Dedifferentiated amniotic fluid mesenchymal stem cell (primary cell): ENCODE measurements around the gene MACROD1.

ENCODE experiments used
- DNase-seq: peaks from one replicate; pipeline ENCODE4 v3.0.0-alpha.2; 2016; ENCODE audit errors: extremely low spot score

MACROD1 gene

DNA sequence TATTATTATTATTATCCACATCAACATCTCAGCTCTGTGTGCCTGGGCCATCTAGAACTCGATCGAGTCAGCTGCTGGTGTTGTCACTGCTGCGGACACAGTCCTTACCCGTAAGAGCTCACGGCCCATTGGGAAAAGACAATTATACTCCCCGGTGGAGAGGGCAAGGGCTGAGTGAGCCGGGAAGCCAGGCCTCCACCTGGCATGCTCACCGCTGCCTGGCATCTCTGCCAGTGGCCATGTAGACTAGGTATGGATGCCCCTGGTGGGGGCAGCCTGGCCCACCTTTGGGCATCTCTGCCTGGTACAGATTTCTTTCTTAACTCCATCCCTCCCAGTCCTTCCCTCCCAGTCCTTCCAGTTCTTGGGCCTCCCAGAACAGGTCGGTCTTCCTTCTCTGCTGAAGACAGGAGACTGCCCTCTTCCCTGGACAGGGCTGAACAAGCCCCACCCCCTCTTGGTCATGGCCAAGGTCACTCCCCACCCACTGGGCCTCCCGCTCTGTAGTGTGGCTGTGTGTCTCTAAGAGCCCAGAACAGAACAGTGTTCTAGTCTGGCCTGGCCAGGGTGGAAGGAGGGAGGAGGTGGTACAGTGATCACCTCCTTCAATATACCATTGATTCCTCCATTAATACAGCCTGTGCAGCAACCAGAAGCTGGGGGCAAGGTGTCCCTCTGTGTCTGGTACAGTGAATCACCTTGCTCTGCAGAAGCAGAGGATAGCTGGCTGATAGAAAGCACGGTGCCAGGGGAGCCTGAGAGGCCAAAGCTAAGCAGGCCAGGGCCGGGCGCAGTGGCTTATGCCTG is 72.5 kb downstream of the MACROD1 start:
- no peak for DNase-seq

DNA sequence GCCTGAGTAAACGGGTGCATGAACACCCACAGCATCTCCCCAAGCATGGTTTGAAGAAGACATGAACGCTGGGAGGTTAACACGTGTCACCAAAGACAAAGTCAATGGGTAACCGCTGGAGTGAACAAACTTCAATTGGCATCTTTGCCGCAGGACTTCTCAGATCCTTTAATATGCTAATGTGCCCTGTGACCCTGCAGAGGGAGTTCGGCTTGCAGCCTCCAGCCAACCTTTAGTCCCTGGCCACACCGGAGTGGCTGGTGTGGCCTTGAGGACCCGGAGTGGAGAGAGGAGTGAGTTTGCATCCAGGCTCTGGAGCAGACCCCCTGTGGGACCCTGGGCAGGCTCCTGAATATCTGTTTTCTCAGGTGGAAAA is 73.2 kb downstream of the MACROD1 start:
- no peak for DNase-seq

DNA sequence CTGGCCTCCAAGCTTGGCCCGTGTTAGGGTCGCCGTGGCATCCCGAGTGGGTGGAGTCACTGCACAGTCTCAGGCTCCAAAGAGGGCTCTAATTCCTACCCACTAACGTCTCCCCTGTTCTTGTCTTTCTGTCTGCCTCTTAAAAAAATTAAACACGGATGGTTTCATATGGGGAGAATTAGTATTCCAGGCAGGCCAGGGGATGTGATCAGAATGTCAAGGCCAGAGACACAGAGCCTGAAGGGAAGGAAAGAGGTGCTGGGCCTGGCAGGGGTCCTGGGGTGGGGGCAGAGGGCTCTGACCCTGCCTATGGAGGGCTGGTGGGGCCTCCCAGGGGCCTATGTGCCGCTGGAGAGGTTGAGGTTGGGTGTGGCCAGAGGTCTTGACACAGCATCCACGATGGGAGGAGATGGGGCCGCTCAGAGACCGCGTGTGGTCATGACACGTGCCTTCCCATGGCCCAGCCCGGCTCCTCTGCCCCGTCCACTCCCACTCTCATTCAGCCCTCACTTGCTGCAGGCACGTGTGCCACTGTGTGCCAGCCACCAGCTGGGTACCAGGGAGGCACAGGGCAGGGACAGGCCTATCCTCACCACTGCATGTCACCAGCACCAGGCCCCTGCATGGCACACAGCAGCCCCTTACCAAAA is 73.7 kb downstream of the MACROD1 start:
- no peak for DNase-seq

DNA sequence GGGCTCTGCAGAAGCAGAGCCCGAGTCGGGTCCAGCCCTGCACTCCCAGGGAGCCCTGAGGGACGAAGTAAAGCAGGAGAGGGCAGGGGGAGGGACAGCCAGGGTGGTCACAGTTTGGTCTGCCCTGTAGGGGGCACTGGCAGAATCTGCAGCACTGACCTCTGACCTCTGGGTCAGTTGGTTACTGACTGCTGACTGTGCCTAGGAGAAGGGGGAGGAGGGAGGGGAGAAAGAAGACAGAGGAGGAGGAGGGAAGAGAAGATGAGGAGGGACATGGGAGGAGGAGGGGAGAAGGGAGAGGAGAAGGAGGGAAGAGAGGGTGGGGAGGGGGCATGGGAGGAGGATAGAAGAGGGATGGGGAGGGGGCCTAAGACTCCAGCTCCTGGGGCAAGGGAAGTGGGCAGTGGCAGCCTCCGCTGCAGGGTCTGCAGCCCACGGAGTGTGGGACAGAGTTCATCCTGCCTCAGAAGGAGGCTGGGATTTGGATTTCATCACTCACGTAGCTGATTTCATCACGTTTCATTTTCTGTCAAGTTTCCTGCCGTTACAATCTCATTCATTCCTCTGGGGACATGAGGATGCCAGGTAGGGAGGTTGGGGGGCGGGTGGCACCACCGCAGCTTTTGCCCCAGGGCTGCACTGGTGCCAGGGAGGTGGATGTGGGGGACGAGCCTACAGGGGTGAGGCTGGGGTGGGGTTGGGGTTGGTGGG is 75.0 kb downstream of the MACROD1 start:
- no peak for DNase-seq

DNA sequence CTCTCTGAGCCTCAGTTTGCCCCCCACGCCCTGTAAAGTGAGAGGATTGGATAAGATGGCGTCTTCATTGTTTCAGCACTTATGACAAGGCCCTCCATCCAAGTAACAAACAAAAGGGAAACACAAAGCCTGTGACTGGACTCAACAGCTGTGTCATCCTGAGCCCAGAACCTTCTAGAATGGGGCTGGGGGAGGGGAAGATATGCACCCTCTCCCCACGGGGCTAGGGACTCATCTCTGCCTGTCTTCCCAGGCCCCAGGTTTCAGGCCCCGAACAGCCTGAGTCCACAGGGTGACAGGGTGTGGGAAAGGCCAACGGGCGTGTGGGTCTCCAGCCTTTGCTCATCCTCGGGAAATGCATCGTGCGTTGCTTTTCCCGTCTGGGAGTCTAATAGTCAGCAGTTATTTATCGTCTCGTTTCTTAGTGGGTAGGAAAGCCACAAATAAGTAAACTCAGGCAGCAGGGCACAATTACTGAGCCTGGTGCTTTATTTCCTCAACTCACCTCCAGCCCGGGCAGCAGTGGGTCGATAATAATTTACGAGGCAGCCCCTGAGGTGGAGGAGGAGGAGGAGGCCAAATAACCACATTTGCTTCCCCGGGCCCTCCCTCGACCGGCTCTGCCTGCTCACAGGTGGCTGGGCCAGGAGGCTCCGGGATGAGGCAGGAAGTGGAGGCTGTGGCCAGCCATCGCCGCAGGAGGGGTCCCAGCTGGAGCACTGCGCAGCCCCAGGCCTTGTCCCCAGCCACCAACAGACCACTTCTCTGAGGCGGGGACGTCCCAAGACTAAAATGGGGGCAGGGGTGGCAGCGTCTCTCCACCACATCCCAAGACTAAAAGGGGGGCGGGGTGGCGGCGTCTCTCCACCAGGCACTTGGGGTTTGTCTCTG is 75.8 kb downstream of the MACROD1 start:
- no peak for DNase-seq

DNA sequence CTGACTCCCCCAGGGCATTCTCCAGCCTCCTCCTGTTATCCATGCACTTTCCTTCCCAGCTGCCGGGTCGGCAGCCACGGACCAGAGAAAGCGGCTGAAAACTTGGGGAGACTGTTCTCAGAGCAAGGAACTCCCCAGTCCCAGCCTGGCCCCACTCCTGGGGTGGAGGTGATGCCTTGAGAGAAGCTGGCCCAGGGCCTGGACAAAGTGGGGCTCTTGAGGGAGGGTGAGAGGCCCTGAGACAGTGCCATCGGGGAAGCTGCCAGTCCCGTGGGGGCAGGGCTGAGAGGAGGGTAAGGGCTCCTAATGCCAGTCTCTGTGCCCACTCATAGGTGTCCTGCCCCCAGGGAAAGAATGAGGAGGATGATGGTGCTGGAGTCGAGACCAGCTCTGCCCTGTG is 76.4 kb downstream of the MACROD1 start:
- DNase-seq, result no peak

DNA sequence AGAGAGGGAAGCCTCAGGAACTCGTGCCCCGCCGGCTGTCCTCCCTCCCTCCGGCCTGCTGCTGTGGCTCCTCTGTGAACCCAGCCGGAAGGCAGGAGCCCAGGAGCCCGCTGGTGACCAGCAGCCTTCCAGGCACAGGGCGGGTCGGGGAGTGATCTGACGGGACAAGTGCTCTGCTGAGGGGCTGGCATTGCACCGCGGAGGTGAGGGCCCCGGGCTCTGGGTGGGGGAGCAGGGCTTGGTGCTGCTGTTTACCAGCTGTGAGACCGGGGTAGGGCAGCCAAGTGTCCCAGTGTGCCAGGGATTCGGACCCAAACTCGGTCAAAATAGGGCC is 76.9 kb downstream of the MACROD1 start:
- no peak for DNase-seq

DNA sequence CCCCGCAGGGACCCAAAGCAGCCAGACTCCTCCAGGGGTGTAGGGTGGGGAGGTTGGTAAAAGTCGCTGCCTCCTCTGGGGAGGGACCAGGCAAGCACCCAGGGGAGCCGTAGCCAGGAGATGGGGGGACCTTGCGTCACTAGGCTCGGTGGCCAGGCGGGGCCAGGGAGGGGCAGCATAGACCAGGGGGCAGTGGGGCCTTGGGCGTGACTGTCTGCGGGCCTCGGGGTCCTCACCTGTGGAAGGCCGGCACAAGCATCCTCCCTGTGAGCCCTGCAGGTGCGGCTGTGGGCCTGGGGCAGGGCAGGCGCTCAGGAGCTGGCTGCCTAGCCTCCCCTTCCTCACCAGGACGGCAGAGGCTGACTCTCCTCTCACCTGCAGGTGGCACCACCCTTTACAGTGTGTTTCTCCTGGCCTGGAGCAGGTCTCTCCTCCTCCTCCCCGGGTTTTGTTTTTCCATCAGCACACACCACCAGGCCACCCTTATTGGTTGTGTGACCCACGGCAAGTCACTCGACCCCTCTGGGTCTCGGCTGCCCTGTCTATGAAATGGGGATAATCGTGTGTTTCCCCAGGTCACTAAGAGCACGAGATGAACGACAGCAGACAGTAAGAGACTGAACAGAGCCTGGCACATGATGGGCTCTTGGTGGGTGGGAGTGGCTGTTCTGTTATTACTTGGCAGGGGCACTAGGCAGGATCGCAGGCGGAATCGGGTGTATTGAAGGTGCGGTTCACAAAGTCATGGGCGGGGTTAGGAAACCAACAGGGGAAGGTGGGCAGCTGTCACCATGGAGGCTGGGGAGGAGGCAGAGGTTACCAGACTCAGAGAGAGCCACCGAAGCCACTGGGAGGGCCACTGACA is 77.5 kb downstream of the MACROD1 start:
- DNase-seq, result no peak

DNA sequence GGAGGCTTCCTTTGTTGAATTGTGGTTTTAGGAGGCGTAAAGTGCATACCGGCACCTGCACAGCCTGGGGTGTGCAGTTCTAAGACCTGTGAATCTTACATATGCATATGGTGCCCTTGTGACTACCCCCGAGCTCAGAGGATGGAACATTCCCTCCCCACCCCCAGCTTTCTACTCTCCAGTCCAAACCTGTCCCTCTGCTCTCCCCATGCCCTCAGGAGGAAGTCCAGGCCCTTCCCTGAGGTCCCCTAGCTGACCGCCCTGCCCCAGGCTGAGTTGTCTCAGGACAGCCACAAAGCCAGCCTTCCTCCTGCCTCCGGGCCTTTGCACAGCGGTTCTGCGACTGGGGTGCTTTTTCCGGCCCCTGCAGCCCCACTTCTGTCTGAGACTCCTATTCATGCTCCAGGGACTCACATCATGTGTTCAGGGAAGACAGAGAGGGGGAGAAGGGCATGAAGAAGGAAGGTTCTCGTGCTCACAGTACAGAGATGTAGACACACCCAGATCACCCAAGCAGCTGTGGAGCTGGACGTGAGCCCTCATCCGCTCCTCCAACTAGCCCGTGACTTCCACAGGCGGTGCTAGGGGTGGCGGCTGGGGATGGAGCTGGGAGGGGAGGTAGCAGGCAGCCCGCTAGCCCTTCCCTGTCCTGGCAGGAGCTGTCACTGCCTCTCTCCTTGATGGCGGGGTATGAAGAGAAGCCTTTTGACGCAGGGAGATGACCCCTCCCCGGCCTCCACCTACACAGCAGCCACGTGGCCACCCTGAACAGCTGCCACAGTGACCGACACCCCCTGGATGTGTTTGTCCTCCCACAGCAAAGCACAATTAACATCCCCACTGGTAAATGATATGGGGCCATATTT is 79.4 kb downstream of the MACROD1 start:
- DNase-seq, result no peak

DNA sequence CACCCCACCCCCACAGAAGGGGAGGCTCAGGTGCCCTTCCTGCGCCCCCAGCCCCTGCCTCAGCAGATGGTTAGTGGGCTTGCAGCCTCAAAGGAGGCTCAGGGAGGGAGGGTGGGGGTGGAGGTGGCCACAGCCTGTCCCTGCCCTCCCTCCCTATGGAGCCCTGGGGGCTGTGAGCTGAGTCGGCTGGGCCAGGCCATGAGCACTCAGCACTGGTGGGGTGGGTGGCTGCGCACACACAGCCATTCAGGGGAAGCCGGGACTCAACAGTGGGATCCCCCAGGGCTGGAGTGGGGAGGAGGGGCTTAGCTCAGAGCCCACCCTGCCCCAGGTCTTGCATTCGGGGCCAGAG is 80.0 kb downstream of the MACROD1 start:
- no peak for DNase-seq

DNA sequence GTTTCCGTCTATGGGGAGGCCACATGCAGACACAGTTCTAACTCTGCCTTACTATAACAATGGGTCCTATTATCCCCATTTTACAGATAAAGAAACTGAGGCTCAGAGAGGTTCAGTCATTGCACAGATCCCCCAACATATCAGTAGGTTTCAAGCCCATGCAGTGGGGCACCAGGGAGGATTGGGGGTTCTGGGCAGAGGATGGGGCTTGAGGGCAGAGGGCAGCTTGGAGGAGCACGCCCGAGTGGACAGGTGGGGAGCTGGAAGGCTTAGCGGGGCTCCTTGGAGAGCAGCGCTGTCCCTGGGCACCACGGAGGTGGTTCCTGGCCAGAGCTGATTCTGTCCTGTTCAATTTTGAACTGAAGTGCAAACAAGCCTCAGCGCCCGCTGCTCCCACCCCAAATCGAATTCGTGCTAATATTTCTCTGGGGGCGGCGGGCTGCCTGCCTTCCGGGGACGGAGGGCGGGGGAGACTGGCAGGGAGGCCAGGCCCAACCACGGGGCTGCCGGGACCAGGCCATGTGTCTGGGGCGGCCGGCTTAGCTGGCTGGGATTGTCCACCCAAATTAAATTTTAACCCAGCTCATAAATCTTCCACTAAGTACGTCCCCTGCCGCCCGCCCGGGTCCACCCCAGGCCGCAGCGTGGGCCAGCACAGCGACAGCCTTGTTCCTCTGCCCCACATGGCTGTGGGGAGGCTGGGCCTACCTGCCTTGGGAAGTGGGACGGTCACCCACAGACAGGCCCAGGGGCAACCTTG is 80.8 kb downstream of the MACROD1 start:
- no peak for DNase-seq

DNA sequence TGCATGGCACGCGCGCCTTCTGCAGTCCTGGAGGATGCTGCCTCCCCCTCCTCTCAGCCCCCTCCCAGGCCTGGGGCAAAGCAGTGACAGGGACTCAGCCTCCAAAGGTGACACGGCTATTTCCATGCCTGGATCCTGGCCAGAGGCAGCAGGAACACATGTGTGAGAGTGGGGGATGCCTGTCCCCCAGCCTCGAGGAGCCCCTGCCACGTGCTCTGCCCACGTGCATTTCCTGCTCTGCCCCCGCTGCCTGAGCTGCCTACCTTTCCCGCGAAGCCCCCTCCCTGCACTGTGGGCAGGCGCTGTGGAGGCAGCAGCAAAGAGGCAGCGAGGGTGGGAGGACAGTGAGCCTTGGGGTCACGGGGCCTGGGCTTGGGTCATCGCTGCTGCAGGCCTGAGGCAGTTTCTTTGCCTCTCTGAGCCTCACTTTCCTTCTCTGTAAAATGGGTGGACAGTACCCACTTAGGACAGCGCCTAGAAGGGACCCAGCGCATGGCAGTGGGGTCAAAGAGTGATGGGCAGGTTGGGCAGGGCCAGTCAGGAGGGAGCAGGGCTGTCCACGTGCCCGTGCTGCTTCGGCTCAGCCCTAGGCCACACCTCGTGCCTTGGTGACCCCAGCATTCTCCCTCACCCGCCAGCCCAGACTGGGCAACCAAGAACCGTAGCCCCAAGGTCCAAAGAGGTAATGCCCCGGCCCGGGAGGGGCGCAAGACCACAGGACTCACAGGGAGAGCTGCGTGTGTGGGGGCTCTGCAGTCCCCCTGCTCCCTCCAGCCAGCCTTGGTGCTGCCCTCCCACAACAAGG is 81.6 kb downstream of the MACROD1 start:
- no peak for DNase-seq

DNA sequence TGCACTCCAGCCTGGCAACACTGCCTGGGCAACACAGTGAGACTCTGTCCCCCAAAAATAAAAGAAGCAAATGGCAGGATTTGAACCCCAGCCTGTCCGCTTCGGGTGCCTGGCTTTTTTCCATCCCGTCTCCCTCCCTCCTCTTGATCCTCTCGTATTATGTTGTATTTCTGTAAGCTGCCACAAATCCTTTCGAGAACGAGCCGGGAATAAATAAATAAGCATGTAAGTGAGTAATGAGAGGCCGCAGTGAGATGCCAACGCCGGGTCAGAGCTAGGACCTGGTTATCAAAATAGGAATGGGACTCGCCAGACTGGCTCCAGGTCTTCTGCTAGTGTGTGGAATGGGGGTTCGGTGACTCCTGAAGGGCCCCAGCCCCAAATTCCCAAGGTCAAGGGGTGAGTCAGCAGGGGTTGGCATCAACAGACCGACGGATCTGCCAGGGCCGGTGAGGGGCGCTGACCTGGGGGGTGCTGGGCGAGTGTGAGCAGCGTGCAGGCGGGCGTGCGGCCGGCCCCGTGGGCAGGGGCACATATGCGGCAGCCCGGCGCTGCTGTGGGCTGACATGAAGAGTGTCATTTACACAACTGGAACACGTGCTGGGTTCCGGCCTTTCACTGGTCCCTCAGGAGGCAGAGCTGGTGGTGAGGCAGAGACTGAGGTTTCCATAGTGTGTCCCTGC is 82.4 kb downstream of the MACROD1 start:
- DNase-seq, result no peak

DNA sequence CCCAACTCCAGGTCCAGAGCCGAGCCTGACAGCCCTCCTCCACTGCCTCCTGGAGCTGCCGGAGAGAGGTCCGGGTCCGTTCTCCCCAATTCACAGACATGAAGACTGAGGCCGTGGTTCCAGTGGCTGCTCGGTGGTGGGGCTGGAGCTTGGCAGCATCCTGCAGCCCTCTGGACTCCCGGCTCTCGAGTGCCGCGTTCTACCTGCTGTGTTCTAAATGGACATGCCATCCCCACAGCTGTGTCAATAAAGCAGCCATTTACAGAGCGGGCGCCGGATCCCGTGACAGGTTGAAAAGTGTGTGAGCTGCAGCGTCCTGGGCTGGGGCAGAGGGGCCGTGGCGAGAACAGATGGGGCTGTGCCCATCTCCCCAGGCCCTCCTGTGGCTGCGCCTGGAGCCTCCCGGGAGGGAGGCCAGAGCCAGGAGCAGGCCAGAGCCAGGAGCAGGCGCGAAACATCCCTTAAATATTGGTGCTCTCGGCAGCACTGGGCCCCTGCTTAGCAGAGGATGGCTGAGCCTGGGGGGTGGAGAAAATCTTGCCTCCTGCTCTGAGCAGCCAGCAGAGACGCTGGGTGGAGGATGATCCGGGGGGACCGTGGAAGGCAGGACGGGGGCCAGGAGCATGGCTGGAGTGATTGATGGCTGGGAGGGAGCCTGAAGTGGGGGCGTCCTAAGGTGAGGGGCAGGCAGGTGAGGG is 84.0 kb downstream of the MACROD1 start:
- no peak for DNase-seq

DNA sequence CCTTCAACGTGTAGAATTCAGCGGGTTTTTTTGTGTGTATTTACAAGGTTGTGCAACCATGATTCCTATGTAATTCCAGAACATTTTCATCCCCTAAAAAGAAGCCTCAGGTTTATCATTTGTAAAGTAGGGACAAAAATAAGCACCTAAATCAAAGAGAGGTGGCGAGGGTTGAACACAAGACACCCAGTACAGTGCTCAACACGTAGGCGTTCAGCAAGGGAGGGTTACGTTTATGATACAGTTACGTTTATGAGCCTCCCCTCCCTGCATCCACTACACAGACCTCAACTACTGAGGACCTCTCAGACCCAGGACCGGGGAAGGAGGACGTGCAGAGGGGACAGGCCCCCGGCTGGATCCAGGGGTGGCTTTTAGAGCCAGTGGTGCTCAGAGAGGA is 85.5 kb downstream of the MACROD1 start:
- DNase-seq, result no peak

DNA sequence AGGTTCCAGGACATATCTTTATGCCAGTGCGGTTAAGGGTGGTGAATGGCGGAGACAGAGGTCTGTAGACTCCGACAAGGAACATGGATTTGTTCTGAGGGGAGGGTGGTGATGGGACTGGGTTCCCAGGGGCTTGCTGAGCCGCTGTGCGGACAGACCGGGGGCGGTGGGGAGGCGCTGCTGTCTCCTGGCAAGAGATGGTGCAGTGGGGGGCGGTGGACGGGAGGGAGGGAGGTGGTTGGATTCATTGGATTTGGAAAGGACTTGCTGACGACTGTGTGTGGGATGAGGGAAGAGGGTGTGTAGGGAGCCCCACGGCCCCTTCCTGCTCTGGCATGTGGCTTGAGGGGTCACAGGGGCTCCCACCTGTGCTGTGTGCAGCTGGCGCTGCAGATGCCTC is 87.0 kb downstream of the MACROD1 start:
- no peak for DNase-seq

DNA sequence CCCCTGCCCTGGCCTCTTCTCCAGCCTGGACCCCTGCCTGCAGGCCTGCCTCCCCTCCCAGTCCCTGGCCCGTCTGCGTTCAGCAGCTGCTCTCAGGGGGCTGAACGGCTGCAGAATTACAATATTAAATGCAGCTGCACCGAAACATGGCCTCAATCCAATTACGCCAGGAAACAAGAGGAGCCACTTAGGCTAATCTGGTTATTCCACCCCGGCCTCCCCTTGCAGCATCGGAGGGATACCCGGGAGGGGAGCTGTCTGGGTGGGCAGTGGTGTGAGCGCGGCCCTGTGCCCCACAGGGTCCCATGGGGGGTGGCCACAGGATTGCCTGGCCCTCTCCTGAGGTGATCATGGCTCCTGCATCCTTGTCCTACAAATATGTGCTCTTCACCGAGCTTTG is 87.6 kb downstream of the MACROD1 start:
- no peak for DNase-seq
